Activated CD4-positive, CD25-positive, alpha-beta regulatory T cell treated with anti-CD3 and anti-CD28 coated beads, Interleukin-2, amount 50 U/mL, for 16 hours (primary cell): ENCODE data around the gene CABLES2.

Source experiments
- DNase-seq: peaks from one replicate; pipeline ENCODE4 v3.0.0-alpha.2; 2020; ENCODE audit warnings: low read depth, low spot score

Gene CABLES2

DNA sequence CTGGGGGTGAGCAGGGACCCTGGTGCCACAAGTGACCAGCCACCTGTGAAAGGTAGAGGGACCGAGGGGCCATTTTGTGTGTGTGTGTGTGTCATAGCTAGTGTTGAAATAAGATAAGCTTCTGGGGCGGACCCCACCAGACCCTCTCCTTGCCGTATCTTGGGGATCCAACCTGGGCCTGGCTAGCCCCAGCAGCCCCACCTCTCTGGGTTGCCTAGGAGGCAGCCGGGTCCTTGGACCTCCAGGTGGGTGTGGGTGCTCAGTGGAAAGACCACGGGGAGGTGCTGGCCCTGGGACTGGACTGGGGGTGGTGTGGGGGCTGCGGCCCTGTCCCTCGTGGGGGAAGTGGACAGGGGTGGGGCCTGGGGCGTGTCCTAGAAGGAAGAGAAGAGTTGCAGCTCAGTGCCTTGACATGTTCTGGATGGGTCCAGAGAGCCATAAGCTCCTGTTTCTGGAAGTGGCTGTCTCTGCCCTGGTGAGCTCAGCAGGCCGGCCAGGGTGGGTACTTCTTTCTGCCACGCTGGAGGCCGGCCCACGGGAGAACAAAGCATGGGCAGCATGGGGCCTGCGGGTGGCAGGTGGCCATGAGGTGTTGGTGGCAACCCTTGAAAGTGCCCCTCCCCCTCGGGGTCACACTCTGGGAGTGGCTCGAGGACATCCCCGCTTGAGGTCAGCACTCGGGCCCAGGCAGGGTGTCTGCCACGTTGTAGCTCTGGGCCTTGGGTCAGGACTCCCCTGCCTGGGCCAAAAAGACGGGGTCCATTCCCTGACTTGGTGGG, 11.8 kb upstream of the CABLES2 start:
- no peak for DNase-seq

DNA sequence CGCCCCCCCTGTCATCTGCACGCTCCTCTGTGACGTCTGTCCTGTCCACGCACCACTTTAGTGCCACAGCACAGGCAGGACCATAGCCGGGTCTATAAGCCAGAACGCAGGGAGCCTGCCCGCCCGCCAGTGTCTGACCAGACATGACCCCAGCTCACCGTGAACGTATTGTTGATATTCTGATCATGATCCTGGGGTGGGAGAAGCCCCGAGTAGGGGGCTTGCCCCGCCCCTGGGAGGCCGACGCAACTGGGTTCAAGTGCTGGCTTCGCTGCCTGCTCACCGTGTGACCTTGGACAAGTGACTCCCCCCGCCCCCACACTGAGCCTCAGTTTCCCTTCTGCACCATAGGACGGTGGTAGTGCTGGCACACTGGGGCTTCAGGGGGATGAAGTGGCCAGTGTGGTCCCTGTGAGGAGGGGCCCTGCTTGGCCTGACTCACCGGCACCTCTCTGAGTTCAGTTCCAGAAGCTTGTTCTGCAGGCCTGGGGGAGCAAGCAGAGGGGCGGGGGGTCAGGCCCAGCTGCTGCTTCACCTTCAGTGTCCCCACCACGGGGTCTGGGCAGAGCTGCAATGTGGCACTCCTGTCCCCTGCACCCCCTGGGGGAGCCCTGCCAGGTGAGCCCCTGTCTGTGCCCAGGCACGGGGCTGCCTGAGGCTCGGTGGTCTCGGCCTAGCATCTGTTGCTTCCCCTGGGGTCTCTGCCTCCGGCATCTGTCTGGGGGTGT, 11.1 kb upstream of the CABLES2 start:
- DNase-seq: no peak

DNA sequence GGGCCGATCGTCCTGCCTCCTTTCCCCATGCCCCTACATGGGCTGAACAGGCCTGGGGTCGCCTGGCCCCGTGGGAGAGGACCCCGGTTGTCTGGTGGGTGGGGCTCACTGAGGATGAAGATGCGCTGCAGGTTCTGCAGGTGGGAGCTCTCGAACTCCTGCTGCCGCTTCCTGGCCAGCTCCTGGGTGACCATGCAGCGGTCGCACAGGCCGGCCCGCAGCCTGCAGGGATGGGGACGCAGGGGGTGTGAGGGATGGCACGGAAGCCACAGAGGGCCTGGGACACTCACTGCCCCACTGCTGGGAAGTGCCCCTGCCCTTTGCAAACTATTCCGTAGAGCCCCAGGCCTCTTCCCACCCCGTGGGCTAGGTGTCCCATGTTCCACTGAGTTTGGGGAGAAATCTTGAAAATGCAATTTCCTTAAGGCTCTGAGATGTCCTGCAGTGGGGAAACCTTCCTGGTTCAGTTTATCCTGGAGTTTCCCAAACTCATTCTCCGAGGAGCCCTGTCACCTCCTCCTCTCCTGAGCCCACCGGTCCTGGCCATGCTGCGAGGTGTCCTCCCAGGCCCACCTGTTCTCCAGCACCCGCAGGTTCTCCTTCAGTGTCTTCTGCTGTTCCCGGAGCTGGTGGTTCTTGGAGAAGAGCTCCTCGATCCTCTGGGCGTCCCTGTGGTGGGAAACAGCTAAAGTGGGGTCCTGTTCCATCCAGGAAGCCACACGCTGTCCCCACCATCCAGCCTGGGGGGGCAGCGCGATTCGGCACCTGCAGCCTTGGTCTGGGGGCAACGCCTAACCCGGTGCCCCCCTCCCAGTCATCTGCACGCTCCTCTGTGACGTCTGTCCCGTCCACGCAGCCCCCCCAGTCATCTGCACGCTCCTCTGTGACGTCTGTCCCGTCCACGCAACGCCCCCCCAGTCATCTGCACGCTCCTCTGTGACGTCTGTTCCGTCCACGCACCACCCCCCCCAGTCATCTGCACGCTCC, 9.9 kb upstream of the CABLES2 start:
- no peak for DNase-seq

DNA sequence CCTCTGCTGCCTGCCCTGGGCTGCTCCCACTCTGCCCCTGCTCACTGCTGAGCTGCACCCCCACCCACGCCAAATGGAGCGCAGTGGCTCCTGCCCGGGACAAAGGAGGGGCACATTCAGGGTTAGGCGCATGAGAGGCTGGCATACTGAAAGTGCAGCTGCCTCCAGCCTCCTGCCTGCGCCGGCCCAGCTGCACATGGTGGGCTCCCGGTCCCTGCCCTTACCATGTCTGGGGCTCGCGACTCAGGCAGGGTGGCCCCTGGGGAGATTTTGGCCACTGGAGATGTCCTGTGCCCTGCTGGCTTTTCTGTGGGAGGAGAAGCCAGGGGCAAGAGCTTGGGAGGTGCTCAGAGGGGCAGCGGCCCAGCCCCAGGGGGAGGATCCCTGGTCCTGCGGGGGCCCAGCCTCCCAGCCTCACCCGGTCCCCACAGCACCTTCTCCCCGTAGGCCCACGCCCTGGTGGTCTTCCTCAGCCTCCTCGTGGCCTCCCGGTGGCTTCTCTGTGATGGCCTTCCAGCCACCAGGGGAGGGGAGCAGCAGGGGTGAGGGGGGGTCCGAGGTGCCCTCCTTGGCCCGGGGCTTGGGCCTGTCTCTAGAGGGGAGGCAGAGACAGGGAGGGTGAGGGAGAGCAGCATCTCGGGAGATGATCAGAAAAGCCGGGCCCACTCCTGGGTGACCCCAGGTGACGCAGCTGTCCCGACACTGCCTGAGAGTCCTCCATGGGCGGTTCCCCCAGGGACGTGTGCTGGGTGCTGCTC, 8.4 kb upstream of the CABLES2 start:
- no peak for DNase-seq

DNA sequence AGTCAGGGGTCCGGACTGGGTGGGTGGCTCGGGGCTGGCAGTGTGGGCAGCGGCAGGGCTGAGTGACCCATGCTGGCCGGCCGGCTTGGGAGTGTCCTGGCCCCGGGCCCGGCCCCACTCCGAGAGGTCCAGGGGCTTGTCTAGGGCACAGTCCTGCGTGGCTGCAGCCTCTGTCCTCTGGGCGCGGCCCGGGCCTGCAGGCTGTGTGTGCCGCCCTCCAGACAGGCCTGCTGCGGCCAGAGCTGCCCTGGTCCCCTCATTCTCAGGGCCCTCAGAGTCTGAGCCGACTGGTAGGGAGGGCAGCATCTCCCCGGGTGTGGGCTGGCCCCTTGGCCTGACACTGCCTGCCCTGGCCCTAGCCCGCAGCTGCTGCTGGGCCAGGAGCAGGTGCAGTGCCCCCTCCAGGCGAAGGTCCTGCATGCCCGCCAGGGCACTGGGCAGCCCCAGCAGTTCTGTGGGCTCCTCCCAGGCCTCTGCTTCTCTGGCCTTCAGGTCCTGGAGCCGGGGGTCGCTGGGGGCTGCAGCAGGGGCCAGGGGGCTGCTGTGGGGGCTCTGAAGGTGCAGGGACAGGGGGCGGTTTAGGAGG, 6.9 kb upstream of the CABLES2 start:
- DNase-seq: no peak

DNA sequence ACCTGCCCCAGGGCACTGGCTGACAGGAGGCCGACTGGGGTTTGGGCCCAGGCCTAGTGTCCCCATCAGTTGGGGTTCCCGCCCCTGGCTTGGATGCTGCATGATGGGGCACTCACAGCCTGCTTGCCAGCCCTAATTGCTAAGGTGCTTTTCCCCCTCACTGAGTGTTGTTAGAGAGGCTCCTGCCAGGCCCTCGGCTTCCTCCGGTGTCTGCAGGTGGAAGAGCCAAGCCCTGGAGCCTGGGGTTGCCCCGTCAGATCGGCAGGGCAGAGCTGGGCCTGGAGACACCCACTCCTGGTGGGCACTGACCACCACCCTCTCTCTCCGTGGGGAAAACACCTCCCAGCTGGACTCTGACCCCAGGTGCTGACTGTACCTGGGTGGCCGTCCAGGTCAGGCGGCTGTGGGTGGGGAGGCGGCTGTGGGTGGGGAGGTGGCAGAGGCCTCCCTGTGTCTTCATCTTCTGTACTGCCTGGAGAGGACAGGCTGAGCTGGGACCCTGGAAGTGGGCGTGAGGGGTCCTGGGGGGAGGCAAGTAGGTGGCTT, 6.0 kb upstream of the CABLES2 start:
- DNase-seq: no peak

DNA sequence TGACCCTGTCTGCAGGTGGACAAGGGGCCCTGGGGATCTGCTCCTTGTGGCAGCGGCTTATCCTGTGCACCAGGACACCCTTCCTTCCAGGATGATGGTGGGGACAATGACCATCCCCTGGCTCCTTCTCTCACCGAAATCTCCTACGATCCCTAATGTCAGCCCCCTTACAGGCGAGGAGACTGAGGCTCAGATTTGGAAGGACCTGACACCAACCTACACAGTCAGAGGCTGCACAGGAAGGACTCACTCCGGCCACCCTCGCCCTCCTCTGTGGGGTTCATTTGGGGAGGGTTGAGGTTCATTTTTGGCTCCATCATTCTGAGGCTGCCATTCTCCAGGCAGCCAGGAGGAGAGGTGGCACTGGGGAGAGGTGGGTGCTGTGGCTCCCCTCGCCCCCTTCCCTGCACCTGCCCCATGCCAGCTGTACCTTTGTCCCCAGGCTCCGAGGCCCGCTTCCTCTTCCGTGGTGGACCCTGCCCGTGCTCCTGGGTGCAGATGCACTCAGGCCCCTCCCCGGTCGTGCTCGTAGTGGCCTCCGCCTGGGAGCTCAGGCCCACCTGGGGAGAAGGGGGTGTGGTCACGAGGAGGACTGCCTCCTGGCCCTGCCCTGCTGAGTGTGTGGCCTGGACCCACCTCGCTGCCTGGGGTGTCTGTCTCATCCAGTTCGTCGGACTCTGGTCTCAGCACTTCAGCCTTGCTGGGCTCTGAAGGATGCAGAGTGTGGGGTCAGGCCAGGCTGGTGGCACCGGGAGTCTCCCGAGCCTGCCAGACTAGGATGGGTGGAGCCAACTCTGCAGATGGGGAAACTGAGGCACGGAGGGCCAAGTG, 5.3 kb upstream of the CABLES2 start:
- no peak for DNase-seq

DNA sequence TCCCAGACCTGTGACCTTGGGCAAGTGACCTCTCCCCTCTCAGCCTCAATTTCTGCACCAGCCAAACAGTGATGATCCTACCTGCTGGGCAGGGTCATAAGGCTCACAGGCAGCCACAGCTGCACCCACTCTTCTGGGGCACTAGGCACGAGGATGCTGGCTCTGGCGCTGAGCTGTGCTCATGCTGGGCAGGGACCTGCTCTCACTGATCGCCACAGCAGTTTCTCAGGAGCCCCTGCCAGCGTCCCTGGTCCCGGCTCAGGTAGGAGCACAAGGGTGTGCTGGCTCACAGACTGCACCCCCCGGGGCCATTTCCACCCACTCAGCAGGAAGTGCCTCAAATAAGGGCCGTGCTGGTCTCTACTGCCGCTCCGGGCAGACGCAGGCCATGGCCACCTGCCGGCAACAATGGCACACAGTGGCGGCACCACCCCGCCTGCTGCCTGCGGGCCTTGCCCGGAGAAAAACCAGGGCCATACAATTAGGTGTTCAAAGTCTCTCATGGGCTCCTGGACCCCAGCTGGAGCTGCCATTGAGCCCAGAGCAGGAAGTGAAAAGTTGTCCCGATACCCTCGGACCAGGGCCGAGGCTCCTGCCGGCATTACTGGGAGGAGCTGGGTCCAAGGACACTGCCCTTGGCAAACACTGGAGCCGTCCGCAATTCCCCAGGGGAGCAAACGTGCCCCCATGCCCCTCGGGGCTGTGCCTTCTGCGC, 4.6 kb upstream of the CABLES2 start:
- no peak for DNase-seq

DNA sequence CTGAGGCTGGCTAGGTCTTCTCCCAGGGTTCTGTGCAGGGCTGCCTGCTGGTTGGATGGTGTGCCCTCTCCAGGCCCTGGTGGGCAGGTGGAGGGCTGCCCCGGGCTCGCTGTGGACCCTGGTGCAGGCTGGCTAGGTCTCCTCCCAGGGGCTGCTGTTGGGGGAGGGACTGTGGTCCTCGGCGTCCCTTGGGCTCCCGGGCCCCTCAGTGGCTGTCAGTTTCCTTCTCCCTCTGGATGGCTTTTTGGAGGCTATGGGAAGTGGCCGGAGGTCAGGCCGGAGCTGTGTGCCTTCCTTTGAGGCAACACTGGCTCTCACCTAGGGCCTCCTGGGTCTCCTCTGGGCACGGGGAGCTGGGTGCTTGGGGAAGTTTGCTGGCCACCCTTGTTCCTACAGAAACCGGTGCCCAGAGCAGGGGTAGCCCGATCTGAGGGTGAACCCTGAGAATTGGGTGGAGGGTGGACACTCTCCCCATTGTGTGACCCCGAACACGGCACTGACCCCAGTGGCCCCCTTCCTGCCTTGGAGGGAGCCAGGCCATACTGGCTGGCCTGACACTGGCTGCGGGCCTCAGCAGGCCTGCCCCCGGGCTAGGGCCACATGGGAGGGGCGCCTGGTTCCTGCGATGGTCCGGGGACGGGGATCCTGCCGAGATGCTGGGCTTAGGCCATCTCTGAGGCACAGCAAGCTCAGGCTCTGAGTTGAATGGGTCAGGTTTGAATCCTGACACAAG, 3.8 kb upstream of the CABLES2 start:
- no peak for DNase-seq

DNA sequence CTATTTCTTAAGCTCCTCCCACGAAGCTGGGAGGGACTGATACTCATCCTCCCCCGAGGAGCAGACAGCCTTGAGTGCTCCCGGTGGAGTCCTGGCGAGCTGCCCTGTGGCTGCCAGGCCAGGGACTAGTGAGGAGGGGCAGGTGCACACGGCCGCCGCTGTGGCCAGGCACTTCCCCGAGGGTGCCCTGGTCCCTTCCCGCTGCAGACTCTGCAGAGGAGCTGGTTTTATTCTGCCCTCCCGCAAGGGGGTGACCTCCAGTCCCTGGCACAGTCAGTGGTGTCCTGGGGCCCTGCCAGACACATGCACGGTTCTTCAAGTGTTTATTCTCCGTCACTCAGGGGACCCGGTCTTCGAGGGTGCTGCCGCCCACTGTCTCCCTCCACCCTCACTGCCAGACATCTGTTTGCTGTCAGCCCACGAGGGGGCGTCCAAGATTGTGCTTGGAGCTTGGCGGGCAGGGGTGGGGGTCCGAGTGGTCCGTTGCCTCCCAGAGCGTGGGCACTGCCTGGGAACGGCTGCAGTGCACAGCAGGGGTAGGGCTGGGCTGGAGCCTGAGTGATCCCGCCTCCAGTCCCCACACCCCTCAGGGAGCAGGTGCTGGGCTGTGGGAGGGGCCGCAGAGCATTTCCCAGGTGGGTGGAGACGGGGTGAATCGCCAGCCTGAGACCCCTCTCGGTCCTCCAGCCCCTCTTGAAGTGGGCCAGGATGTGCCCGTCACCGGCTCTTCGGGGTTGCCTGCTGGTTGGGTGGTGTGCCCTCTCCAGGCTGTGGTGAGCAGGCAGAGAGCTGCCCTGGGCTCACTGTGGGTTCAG, 3.1 kb upstream of the CABLES2 start:
- no peak for DNase-seq

DNA sequence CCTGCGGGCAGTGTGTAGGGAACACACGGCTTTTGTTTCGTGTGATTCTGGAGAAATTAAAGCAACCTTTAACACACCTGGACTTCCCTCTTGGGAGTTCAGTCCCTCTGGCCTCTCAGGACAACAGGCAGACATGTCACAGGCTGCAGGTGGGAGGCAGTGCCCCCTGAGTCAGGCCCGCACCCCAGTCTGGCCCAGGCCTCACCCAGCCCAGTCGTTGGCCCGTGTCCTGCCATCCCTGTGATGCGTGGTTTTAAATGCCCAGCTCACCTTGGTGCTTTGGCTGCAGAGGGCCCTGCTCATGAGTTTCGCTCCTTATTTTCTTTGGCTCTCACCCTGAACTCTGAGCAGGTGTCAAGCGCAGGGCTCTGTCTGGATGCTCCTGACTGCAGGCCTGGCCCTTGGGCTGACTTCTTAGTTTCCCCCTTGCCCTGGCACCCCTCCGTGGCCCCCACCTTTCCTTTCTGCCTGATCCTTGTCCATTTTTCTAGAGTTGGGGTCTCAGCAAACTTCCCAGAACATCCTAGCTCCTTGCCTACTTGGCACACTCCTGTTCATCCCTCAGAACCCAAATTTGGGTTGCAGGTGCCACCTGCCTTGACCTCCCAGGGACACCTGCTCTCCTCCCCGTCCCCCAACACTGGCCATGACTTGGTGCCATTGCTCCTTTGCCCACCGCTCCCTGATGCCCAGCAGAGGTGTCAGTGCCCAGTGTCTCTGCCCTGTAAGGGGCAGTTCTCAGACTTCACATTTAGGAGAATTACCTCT, 2.2 kb upstream of the CABLES2 start:
- DNase-seq: no peak

DNA sequence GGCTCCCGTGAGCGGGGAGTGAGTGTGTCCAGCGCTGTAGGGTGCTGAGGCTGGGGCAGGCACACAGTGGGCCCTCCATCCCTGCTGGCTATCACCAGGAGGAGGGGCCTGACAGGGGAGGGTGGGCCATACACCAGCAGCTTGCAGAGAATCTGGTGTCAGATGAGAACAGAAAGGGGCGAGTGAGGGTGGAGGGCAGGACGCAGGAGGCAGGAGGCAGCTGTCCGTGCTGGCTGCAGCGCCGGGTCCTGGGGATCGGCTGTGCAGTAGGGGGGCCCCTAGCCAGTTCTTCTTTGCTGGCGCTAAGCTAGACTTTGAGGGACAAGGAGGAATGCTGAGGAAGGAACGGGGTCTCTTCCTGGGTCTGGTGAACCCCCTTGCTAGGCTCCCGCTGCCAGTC, 1.6 kb upstream of the CABLES2 start:
- no peak for DNase-seq

DNA sequence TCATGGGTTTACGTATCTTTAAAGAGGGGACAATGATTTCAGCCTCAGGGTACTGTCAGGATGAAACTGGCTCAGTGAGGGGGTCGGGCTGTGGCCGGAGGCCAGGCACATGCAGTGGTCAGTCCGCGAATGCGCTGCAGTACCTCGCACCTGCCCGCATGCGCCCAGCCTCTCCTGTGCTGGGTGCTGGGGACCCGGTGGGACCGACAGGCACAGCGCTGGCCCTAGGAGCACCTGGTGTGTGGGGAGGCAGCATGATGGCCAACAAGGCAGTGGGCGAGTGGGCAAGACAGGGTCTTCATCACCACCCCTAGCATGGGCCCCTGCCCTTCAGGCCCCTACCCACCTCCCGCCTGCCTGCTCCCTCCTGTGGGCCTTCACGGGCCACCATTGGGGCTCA, 970 bp upstream of the CABLES2 start:
- DNase-seq: no peak

DNA sequence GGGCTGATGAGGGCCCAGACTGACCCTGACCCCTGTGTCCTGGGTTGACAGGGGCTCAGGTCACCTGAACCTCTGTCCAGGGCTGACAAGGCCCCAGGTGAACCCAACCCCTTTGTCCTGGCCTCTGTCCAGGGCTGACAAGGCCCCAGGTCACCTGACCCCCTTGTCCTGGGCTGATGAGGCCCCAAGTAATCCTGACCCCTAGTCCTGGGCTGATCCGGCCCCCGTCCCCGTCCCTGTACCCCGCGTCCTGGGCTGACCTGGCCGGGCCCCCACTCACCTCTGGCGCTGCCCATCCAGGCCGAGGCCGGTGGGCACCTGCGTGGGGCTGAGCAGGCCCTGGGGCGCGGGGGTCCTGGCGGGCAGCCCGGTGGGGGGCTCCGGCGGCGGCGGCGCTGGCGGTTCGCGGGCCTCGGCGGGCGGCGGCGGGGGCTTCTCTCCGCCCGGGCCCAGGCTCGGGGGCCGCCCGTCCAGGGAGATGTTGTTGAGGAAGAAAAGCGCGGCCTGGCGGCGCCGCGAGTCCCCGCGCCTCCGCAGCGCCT, 379 bp downstream of the CABLES2 start:
- DNase-seq: no peak

DNA sequence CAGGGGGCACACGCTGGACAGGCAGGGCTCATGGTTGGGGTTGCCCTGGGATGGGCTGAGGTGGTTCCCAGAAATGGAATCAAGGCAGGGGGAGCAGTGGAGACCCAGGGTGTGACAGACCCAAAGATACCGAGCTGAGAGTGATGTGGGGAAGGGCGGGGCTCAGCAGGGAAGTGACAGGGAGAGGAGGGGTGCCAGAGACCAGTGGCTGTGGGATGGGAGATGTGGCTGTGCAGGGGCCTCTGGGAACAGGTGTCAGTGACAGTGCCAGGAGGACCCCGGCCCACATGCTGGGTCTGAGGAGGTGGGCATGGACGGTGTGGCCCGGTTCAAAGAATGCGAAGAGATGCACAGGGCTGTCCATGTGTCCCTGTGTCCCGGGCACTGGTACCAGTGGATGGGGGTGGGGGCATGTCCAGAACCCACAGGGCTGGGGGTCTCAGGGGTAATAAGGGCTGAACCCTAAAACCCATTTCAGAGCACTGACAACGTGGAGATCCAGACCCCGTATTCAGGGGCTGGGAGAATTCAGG, 1.0 kb downstream of the CABLES2 start:
- no peak for DNase-seq
